ENCODE measurements around the gene RNF224. TPM values are rescaled to one million over a fixed set of nuclear protein-coding genes. Genes with fewer than 3 reads are reported as not detected.

Gene RNF224
- polyA plus RNA-seq, 1 experiment: not detected

- ChIA-PET POLR2A (no interaction called here), CTCF (interaction anchor here (0.6 kb wide), 1 partner anchor 10 kb away, joined by 3 read pairs; no protein-coding TSS in a partner anchor)
- TF ChIP-seq CTCF (IDR thresholded peaks at IDR 0.05; ENCODE audit: insufficient read depth, low read depth, low read length): 0 out of 2 replicates have a peak, but pooled peaks have one; percentile 4
- Histone ChIP-seq H3K4me3 (ENCODE audit: low read depth, low read length) (no peak overlapping the region), H3K36me3 (ENCODE audit: control insufficient read depth, insufficient read depth, low read length) (peaks cover 2% of the 10 kb centered on the region), H3K27me3 (ENCODE audit: control insufficient read depth, insufficient read depth, low read length) (no peaks in the 10 kb centered on the region)
- DNase-seq (ENCODE audit: low read depth): no peak
These were observed 13.9 kb upstream of the RNF224 start for GRCh38 chr9:137213160-137214060.

GRCh38 chr9:137214620-137215019, 12.7 kb upstream of the RNF224 start:
- TF ChIP-seq CTCF (IDR thresholded peaks at IDR 0.05; ENCODE audit: insufficient read depth, low read depth, low read length): no peak
- POLR2A ChIA-PET: no interaction called here
- Histone ChIP-seq H3K27me3 (ENCODE audit: control insufficient read depth, insufficient read depth, low read length) (no peaks in the 10 kb centered on the region), H3K36me3 (ENCODE audit: control insufficient read depth, insufficient read depth, low read length) (peaks cover 2% of the 10 kb centered on the region), H3K4me3 (ENCODE audit: low read depth, low read length) (no peak overlapping the region)
- CTCF ChIA-PET: interaction anchor here (0.6 to 1.0 kb wide), 2 partner anchors 12 to 20 kb away, joined by 3 read pairs; partner anchors contain the start of gene RNF224
- no peak for DNase-seq (ENCODE audit: low read depth)

GRCh38 chr9:137215196-137215986, 11.9 kb upstream of the RNF224 start:
- DNase-seq (ENCODE audit: low read depth): no peak
- ChIA-PET CTCF (interaction anchor here (0.6 to 1.0 kb wide), 2 partner anchors 12 to 19 kb away, joined by 3 read pairs; partner anchors contain the start of gene RNF224), POLR2A (no interaction called here)
- no peak for TF ChIP-seq CTCF (IDR thresholded peaks at IDR 0.05; ENCODE audit: insufficient read depth, low read depth, low read length)
- H3K4me3 ChIP-seq (ENCODE audit: low read depth, low read length): no peak overlapping the region
- H3K27me3 ChIP-seq (ENCODE audit: control insufficient read depth, insufficient read depth, low read length): no peaks in the 10 kb centered on the region
- H3K36me3 ChIP-seq (ENCODE audit: control insufficient read depth, insufficient read depth, low read length): peaks cover under 1% of the 10 kb centered on the region

GRCh38 chr9:137216188-137216965, 10.9 kb upstream of the RNF224 start:
- Histone ChIP-seq H3K27me3 (ENCODE audit: control insufficient read depth, insufficient read depth, low read length) (no peaks in the 10 kb centered on the region), H3K36me3 (ENCODE audit: control insufficient read depth, insufficient read depth, low read length) (no peaks in the 10 kb centered on the region; the same call in none of the 2 replicates), H3K4me3 (ENCODE audit: low read depth, low read length) (no peak overlapping the region)
- ChIA-PET POLR2A (no interaction called here), CTCF (interaction anchor here (0.9 to 1.2 kb wide), 4 partner anchors 12 to 20 kb away, joined by 3 read pairs; partner anchors contain the start of gene SLC34A3)
- TF ChIP-seq CTCF (IDR thresholded peaks at IDR 0.05; ENCODE audit: insufficient read depth, low read depth, low read length): no peak
- DNase-seq (ENCODE audit: low read depth): no peak

Data from BJ (cell line).